ENCODE measurements around the gene EEF2KMT.

- no peak for TF ChIP-seq CTCF (IDR thresholded peaks at IDR 0.05)
- TF ChIP-seq POLR2A (IDR thresholded peaks at IDR 0.05) = no peak
Observed at GRCh38 chr16:5036228-5037156, 61.1 kb downstream of the EEF2KMT start.

All from adrenal gland (tissue), 5 donors.